GM18868 (cell line): ENCODE measurements around the gene GPR161.
"Not testable (repeated sequence)": the region's sequence is repeated elsewhere in the genome, so short reads cannot be mapped to it uniquely, and the experiment has no call there.

Source experiments
- ATAC-seq: cut with Tn5 transposase; IDR thresholded peaks from one replicate; pipeline ENCODE4 v1.9.1; 2021; ENCODE audit warnings: mild to moderate bottlenecking, moderate library complexity; ENCODE audit not compliant: unreplicated experiment

Gene GPR161

GRCh38 chr1:168089326-168089978 is 47.3 kb downstream of the GPR161 start:
- ATAC-seq, result no peak

- ATAC-seq, result no peak
Measured at GRCh38 chr1:168088511-168089325, 48.0 kb downstream of the GPR161 start.

GRCh38 chr1:168087696-168088095 is 49.0 kb downstream of the GPR161 start:
- ATAC-seq, result no peak

- no peak for ATAC-seq
Measured at GRCh38 chr1:168086438-168086837, 50.3 kb downstream of the GPR161 start.

- ATAC-seq, result no peak
Measured at GRCh38 chr1:168085401-168085872, 51.3 kb downstream of the GPR161 start.

GRCh38 chr1:168084396-168085231 is 52.1 kb downstream of the GPR161 start:
- ATAC-seq, result peak; percentile 54

- no peak for ATAC-seq
Measured at GRCh38 chr1:168083456-168084325, 53.0 kb downstream of the GPR161 start.

- ATAC-seq, result peak; percentile 93
Measured at GRCh38 chr1:168082008-168082876, 54.5 kb downstream of the GPR161 start.

- no peak for ATAC-seq
Measured at GRCh38 chr1:168081373-168082007, 55.2 kb downstream of the GPR161 start.

- no peak for ATAC-seq
Measured at GRCh38 chr1:168079761-168080160, 57.0 kb downstream of the GPR161 start.

- ATAC-seq, result no peak
Measured at GRCh38 chr1:168069384-168069783, 67.3 kb downstream of the GPR161 start.

GRCh38 chr1:168065506-168065905 is 71.2 kb downstream of the GPR161 start:
- no peak for ATAC-seq

- no peak for ATAC-seq
Measured at GRCh38 chr1:168064216-168064615, 72.5 kb downstream of the GPR161 start.

GRCh38 chr1:168057921-168058320 is 78.8 kb downstream of the GPR161 start:
- no peak for ATAC-seq

- no peak for ATAC-seq
Measured at GRCh38 chr1:168057355-168057754, 79.4 kb downstream of the GPR161 start.

GRCh38 chr1:168056152-168056551 is 80.6 kb downstream of the GPR161 start:
- ATAC-seq, result not testable (repeated sequence)

- ATAC-seq, result no peak
Measured at GRCh38 chr1:168054117-168054516, 82.6 kb downstream of the GPR161 start.

GRCh38 chr1:168053681-168054080 is 83.0 kb downstream of the GPR161 start:
- no peak for ATAC-seq

GRCh38 chr1:168050880-168051279 is 85.8 kb downstream of the GPR161 start:
- ATAC-seq, result no peak
